Smooth muscle cell (in vitro differentiated cells): ENCODE data around the gene PRTFDC1. TPM values are rescaled to one million over a fixed set of nuclear protein-coding genes. Genes with fewer than 3 reads are reported as not detected.

Source experiments
- DNase-seq: peaks from one replicate; lab custom pipeline; 2025; ENCODE audit not compliant: unreplicated experiment; lab: John Stamatoyannopoulos, UW
- H2AFZ ChIP-seq: fragments of 200-600 bp; sonication (generic); 2 replicates; pipeline ENCODE4 v1.6.0; 2016; ENCODE audit warnings: antibody characterized with exemption, low read depth, mild to moderate bottlenecking
- H3F3A ChIP-seq: fragments of 200-600 bp; sonication (generic); 2 replicates; pipeline ENCODE4 v1.6.0; 2017; ENCODE audit warnings: antibody characterized with exemption, low read depth
- H3K27ac ChIP-seq: fragments of 200-600 bp; sonication (generic); 2 replicates; pipeline ENCODE4 v1.5.1; 2016; ENCODE audit warnings: low read depth, mild to moderate bottlenecking
- H3K27me3 ChIP-seq: fragments of 200-600 bp; sonication (generic); 2 replicates; pipeline ENCODE4 v1.6.1; 2016; ENCODE audit warnings: low read depth, mild to moderate bottlenecking
- H3K36me3 ChIP-seq: fragments of 200-600 bp; sonication (generic); 2 replicates; pipeline ENCODE4 v1.5.1; 2016; ENCODE audit warnings: low read depth
- H3K4me1 ChIP-seq: fragments of 200-600 bp; sonication (generic); 2 replicates; pipeline ENCODE4 v1.5.1; 2016; ENCODE audit warnings: low read depth
- H3K4me2 ChIP-seq: fragments of 200-600 bp; sonication (generic); 2 replicates; pipeline ENCODE4 v1.6.0; 2016; ENCODE audit warnings: mild to moderate bottlenecking
- H3K4me3 ChIP-seq: fragments of 200-600 bp; sonication (generic); 2 replicates; pipeline ENCODE4 v1.5.1; 2016; ENCODE audit warnings: mild to moderate bottlenecking
- H3K79me2 ChIP-seq: fragments of 200-600 bp; sonication (generic); 2 replicates; pipeline ENCODE4 v1.6.0; 2016; ENCODE audit warnings: low read depth, mild to moderate bottlenecking
- H3K9ac ChIP-seq: fragments of 200-600 bp; sonication (generic); 2 replicates; pipeline ENCODE4 v1.6.0; 2016; ENCODE audit warnings: low read depth
- H3K9me3 ChIP-seq: fragments of 200-600 bp; sonication (generic); replicated peaks from 2 replicates; pipeline ENCODE4 v1.5.1; 2016; ENCODE audit warnings: low read depth
- H4K20me1 ChIP-seq: fragments of 200-600 bp; sonication (generic); 2 replicates; pipeline ENCODE4 v1.6.0; 2016; ENCODE audit warnings: low read depth
- CTCF ChIP-seq: fragments of 200-600 bp; sonication (generic); IDR thresholded peaks from 2 replicates; pipeline ENCODE4 v1.5.1; 2017; ENCODE audit warnings: borderline replicate concordance, mild to moderate bottlenecking, antibody characterized with exemption; ENCODE audit not compliant: insufficient read depth, poor library complexity, severe bottlenecking
- WGBS: methylation state at CpG from one replicate; pipeline ENCODE4 v1.1.7; 2016; ENCODE audit warnings: low lambda C conversion rate; 5-methylcytosine and 5-hydroxymethylcytosine counted together
- polyA plus RNA-seq: library from polyadenylated mRNA; unstranded; fragments of >200 nt; fragmentation: Nextera tagmentation; extraction: Ambion mirVana; gene quantifications from 2 replicates; pipeline ENCODE4 v1.2.1, GENCODE V29; 2016
- total RNA-seq: library from RNA; depleted of rRNA; stranded (reverse); fragments of >200 nt; gene quantifications from 2 replicates; pipeline ENCODE4 v1.2.3, GENCODE V29; 2014

PRTFDC1 gene
- total and polyA plus RNA-seq, 2 experiments from 2014 or later: 10.2 to 11.9 TPM

- Histone ChIP-seq H3K4me1 (no peaks in the 10 kb centered on the region), H3K9ac (no peak overlapping the region), H3K4me3 (no peak overlapping the region), H3K9me3 (no peaks in the 10 kb centered on the region), H3K36me3 (no peaks in the 10 kb centered on the region), H2AFZ (no peak overlapping the region), H3K27ac (no peak overlapping the region), H3K4me2 (no peak overlapping the region), H4K20me1 (no peaks in the 10 kb centered on the region), H3F3A (no peaks in the 10 kb centered on the region), H3K27me3 (no peaks in the 10 kb centered on the region), H3K79me2 (no peaks in the 10 kb centered on the region)
- DNase-seq: no peak
- no peak for TF ChIP-seq CTCF
- 94% methylated on average over 2 of the region's 2 CpGs for WGBS
Observed at GRCh38 chr10:24887855-24888231, 64.6 kb downstream of the PRTFDC1 start.

GRCh38 chr10:24886290-24886680 is 66.1 kb downstream of the PRTFDC1 start:
- 89% methylated on average over 5 of the region's 5 CpGs for WGBS
- no peaks in the 10 kb centered on the region for H3K36me3 ChIP-seq
- H3K79me2 ChIP-seq: no peaks in the 10 kb centered on the region
- H2AFZ ChIP-seq: no peak overlapping the region
- no peaks in the 10 kb centered on the region for H3F3A ChIP-seq
- TF ChIP-seq CTCF: no peak
- no peak overlapping the region for H3K27ac ChIP-seq
- H3K9me3 ChIP-seq: no peaks in the 10 kb centered on the region
- H3K27me3 ChIP-seq: no peaks in the 10 kb centered on the region
- no peaks in the 10 kb centered on the region for H4K20me1 ChIP-seq
- H3K9ac ChIP-seq: no peak overlapping the region
- H3K4me1 ChIP-seq: no peaks in the 10 kb centered on the region
- H3K4me3 ChIP-seq: no peak overlapping the region
- DNase-seq: no peak
- no peak overlapping the region for H3K4me2 ChIP-seq

- no peaks in the 10 kb centered on the region for H3K79me2 ChIP-seq
- TF ChIP-seq CTCF: no peak
Observed at GRCh38 chr10:24885551-24886289, 66.7 kb downstream of the PRTFDC1 start.

GRCh38 chr10:24884793-24885192 is 67.6 kb downstream of the PRTFDC1 start:
- no peaks in the 10 kb centered on the region for H3F3A ChIP-seq
- no peaks in the 10 kb centered on the region for H3K27me3 ChIP-seq
- no peak for TF ChIP-seq CTCF
- no peak overlapping the region for H3K9ac ChIP-seq
- H4K20me1 ChIP-seq: no peaks in the 10 kb centered on the region
- H2AFZ ChIP-seq: no peak overlapping the region
- H3K27ac ChIP-seq: no peak overlapping the region
- DNase-seq: no peak
- no peak overlapping the region for H3K4me3 ChIP-seq
- H3K4me2 ChIP-seq: no peak overlapping the region
- H3K9me3 ChIP-seq: no peaks in the 10 kb centered on the region
- no peaks in the 10 kb centered on the region for H3K79me2 ChIP-seq
- 100% methylated on average over 1 of the region's 1 CpG for WGBS
- H3K36me3 ChIP-seq: no peaks in the 10 kb centered on the region
- no peaks in the 10 kb centered on the region for H3K4me1 ChIP-seq

More at GRCh38 chr10:24885551-24886289, 66.7 kb downstream of the PRTFDC1 start:
- Histone ChIP-seq H4K20me1 (no peaks in the 10 kb centered on the region), H3K4me2 (no peak overlapping the region), H3K4me1 (no peaks in the 10 kb centered on the region), H3K9ac (no peak overlapping the region), H3K36me3 (no peaks in the 10 kb centered on the region), H3F3A (no peaks in the 10 kb centered on the region), H2AFZ (no peak overlapping the region), H3K27me3 (no peaks in the 10 kb centered on the region), H3K9me3 (no peaks in the 10 kb centered on the region), H3K4me3 (no peak overlapping the region), H3K27ac (no peak overlapping the region)
- no peak for DNase-seq
- WGBS: 77% methylated on average over 7 of the region's 7 CpGs
